HepG2 (cell line): ENCODE measurements around the gene SNRPF. TPM values are rescaled to one million over a fixed set of nuclear protein-coding genes. Genes with fewer than 3 reads are reported as not detected.

ENCODE experiments used
- BCL3 ChIP-seq: sonication (generic); formaldehyde crosslinking; IDR thresholded peaks from 2 replicates; pipeline ENCODE4 v1.5.1; 2020; ENCODE audit warnings: mild to moderate bottlenecking, missing genetic modification reagents, moderate library complexity
- E2F2 ChIP-seq: sonication (generic); formaldehyde crosslinking; IDR thresholded peaks from 2 replicates; pipeline ENCODE4 v1.4.0; 2020; ENCODE audit warnings: missing genetic modification reagents, borderline replicate concordance
- IRX3 ChIP-seq: sonication (generic); formaldehyde crosslinking; IDR thresholded peaks from 2 replicates; pipeline ENCODE4 v1.8.1; 2023; ENCODE audit warnings: mild to moderate bottlenecking, low read depth, missing genetic modification reagents, borderline replicate concordance
- PRPF4 ChIP-seq: fragments of 200-400 bp; formaldehyde crosslinking; IDR thresholded peaks from 2 replicates; pipeline ENCODE4 v1.6.1; 2016; ENCODE audit warnings: low read length, low read depth; ENCODE audit not compliant: poor library complexity, severe bottlenecking
- RBM39 ChIP-seq: fragments of 200-400 bp; formaldehyde crosslinking; IDR thresholded peaks from one replicate; pipeline ENCODE4 v1.6.1; 2018; ENCODE audit warnings: antibody characterized with exemption, mild to moderate bottlenecking, low read depth, low read length; ENCODE audit not compliant: poor library complexity, severe bottlenecking
- RFXAP ChIP-seq: sonication (generic); formaldehyde crosslinking; IDR thresholded peaks from 2 replicates; pipeline ENCODE4 v1.4.0; 2020; ENCODE audit warnings: missing genetic modification reagents, borderline replicate concordance
- SRF ChIP-seq: IDR thresholded peaks from 2 replicates; pipeline ENCODE4 v1.6.1; 2011; ENCODE audit warnings: mild to moderate bottlenecking, low read depth, low read length, moderate library complexity
- ZBTB7A ChIP-seq: sonication (generic); formaldehyde crosslinking; IDR thresholded peaks from 2 replicates; pipeline ENCODE4 v1.8.0; 2022; ENCODE audit warnings: mild to moderate bottlenecking, missing genetic modification reagents
- ZBTB7B ChIP-seq: sonication (generic); formaldehyde crosslinking; IDR thresholded peaks from 2 replicates; pipeline ENCODE4 v1.4.0; 2020; ENCODE audit warnings: missing genetic modification reagents
- ZC3H13 ChIP-seq: sonication (generic); formaldehyde crosslinking; IDR thresholded peaks from 2 replicates; pipeline ENCODE4 v1.8.1; 2023; ENCODE audit warnings: mild to moderate bottlenecking, missing genetic modification reagents, moderate library complexity
- ZIK1 ChIP-seq: sonication (generic); formaldehyde crosslinking; IDR thresholded peaks from 2 replicates; pipeline ENCODE4 v1.5.0; 2020; ENCODE audit warnings: mild to moderate bottlenecking, low read depth, missing genetic modification reagents, borderline replicate concordance
- ZNF33A ChIP-seq: sonication (generic); formaldehyde crosslinking; IDR thresholded peaks from 2 replicates; pipeline ENCODE4 v1.5.1; 2020; ENCODE audit warnings: missing genetic modification reagents, mild to moderate bottlenecking, moderate library complexity, borderline replicate concordance
- ZNF713 ChIP-seq: sonication (generic); formaldehyde crosslinking; IDR thresholded peaks from 2 replicates; pipeline ENCODE4 v1.4.0; 2020; ENCODE audit warnings: mild to moderate bottlenecking, missing genetic modification reagents
- polyA plus RNA-seq, 8 experiments: library from polyadenylated mRNA; depleted of rRNA in 3 of 8; stranded (reverse) in 7 of 8; unstranded in 1 of 8; fragments of >200 nt; fragmentation: Illumina TruSeq in 4 of 8; extraction: Trizol in 4 of 8; gene quantifications; 2 replicates each; pipeline versions ENCODE4 v1.2.1 to v1.2.3, GENCODE V29; 2011 to 2016; ENCODE audit warnings: low read depth in 4 of 8, missing spikeins in 1 of 8, mixed read lengths in 1 of 8; ENCODE audit not compliant: insufficient read depth in 1 of 8
- total RNA-seq, 5 experiments: library from RNA; depleted of rRNA; stranded (reverse); fragments of >200 nt; fragmentation: Illumina TruSeq; extraction: Trizol; gene quantifications; 2 replicates each; pipeline ENCODE4 v1.2.3, GENCODE V29; 2016; ENCODE audit warnings: low read depth in 1 of 5
- TF ChIP-seq, protein P1 (sequence below): sonication (generic); formaldehyde crosslinking; IDR thresholded peaks from 2 replicates; pipeline ENCODE4 v1.4.0; 2020; ENCODE audit warnings: missing genetic modification reagents, borderline replicate concordance
- TF ChIP-seq, protein P2 (sequence below): sonication (generic); formaldehyde crosslinking; IDR thresholded peaks from 2 replicates; pipeline ENCODE4 v1.5.1; 2020; ENCODE audit warnings: missing genetic modification reagents, mild to moderate bottlenecking, borderline replicate concordance
- TF ChIP-seq, protein P3 (sequence below): sonication (generic); formaldehyde crosslinking; IDR thresholded peaks from 2 replicates; pipeline ENCODE4 v1.8.0; 2022; ENCODE audit warnings: mild to moderate bottlenecking, missing genetic modification reagents; ENCODE audit not compliant: insufficient replicate concordance

Gene SNRPF
- total and polyA plus RNA-seq, 2 of the 13 experiments (the other 11 are each of a cell fraction or from before 2014, with no cell fraction given) = 31.7 to 77.2 TPM

DNA sequence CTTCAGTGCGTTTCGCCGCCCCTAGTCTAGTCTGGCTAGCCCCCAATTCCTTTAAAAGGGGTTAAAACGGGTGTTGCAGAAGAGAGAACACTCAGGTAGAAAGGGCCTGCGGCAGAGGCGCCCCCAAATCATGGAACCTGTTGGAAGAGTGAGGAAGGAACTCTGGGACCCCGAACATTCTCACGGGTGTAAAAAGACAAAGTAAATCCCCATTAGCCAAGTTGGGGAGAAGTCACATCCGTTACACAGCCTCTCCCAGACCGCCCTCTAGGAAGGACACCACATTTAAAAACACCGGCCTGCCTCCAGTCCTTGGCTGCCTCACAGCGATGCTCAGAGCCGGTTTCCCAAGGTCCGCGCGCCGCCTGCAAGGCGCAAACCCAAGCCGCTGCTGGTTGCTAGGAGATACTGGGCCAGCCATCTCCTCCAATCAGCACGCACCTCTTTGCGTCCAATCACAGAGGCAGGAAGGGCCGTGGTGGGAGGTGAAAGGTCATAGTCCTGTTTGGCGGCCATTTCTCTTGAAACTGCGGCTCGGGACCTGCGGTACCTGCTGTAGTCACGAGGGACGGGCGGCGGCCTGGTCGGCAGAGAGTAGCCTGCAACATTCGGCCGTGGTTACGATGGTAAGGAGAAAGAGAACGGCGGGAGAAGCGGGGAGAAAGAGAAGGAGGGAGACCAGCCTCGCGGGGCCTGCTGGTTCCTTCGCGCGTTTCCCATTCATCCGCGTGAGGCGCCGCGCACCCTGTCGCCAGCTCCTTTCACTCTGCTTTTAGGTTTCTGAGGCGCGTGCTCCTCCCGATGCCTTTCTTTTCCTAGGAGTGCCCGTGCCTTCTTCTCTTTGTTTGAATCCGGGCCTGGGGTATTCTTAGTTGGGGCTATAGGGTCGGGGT is at the start of gene SNRPF (continued):
- TF ChIP-seq RBM39 (peak; percentile 33), ZNF713 (CRISPR knock-in tag) (no peak), IRX3 (CRISPR knock-in tag) (0 out of 2 replicates have a peak, but pooled peaks have one; percentile 69), E2F2 (CRISPR knock-in tag) (peak; percentile 11; the same call in 1 of the 2 replicates), ZNF33A (no peak), ZC3H13 (no peak), RFXAP (no peak), BCL3 (CRISPR knock-in tag) (0 out of 2 replicates have a peak, but pooled peaks have one; percentile 53), ZBTB7A (CRISPR knock-in tag) (no peak), ZBTB7B (no peak), SRF (no peak), ZIK1 (CRISPR knock-in tag) (0 out of 2 replicates have a peak, but pooled peaks have one; percentile 58), PRPF4 (no peak)
- TF ChIP-seq, protein P1, sequence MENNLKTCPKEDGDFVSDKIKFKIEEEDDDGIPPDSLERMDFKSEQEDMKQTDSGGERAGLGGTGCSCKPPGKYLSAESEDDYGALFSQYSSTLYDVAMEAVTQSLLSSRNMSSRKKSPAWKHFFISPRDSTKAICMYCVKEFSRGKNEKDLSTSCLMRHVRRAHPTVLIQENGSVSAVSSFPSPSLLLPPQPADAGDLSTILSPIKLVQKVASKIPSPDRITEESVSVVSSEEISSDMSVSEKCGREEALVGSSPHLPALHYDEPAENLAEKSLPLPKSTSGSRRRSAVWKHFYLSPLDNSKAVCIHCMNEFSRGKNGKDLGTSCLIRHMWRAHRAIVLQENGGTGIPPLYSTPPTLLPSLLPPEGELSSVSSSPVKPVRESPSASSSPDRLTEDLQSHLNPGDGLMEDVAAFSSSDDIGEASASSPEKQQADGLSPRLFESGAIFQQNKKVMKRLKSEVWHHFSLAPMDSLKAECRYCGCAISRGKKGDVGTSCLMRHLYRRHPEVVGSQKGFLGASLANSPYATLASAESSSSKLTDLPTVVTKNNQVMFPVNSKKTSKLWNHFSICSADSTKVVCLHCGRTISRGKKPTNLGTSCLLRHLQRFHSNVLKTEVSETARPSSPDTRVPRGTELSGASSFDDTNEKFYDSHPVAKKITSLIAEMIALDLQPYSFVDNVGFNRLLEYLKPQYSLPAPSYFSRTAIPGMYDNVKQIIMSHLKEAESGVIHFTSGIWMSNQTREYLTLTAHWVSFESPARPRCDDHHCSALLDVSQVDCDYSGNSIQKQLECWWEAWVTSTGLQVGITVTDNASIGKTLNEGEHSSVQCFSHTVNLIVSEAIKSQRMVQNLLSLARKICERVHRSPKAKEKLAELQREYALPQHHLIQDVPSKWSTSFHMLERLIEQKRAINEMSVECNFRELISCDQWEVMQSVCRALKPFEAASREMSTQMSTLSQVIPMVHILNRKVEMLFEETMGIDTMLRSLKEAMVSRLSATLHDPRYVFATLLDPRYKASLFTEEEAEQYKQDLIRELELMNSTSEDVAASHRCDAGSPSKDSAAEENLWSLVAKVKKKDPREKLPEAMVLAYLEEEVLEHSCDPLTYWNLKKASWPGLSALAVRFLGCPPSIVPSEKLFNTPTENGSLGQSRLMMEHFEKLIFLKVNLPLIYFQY (CRISPR knock-in tag) = peak; percentile 76
- TF ChIP-seq, protein P2, sequence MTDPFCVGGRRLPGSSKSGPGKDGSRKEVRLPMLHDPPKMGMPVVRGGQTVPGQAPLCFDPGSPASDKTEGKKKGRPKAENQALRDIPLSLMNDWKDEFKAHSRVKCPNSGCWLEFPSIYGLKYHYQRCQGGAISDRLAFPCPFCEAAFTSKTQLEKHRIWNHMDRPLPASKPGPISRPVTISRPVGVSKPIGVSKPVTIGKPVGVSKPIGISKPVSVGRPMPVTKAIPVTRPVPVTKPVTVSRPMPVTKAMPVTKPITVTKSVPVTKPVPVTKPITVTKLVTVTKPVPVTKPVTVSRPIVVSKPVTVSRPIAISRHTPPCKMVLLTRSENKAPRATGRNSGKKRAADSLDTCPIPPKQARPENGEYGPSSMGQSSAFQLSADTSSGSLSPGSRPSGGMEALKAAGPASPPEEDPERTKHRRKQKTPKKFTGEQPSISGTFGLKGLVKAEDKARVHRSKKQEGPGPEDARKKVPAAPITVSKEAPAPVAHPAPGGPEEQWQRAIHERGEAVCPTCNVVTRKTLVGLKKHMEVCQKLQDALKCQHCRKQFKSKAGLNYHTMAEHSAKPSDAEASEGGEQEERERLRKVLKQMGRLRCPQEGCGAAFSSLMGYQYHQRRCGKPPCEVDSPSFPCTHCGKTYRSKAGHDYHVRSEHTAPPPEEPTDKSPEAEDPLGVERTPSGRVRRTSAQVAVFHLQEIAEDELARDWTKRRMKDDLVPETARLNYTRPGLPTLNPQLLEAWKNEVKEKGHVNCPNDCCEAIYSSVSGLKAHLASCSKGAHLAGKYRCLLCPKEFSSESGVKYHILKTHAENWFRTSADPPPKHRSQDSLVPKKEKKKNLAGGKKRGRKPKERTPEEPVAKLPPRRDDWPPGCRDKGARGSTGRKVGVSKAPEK (CRISPR knock-in tag) = no peak
- TF ChIP-seq, protein P3, sequence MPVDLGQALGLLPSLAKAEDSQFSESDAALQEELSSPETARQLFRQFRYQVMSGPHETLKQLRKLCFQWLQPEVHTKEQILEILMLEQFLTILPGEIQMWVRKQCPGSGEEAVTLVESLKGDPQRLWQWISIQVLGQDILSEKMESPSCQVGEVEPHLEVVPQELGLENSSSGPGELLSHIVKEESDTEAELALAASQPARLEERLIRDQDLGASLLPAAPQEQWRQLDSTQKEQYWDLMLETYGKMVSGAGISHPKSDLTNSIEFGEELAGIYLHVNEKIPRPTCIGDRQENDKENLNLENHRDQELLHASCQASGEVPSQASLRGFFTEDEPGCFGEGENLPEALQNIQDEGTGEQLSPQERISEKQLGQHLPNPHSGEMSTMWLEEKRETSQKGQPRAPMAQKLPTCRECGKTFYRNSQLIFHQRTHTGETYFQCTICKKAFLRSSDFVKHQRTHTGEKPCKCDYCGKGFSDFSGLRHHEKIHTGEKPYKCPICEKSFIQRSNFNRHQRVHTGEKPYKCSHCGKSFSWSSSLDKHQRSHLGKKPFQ (CRISPR knock-in tag) = no peak
